Measurements from ENCODE around the gene UGT1A5. TPM values are rescaled to one million over a fixed set of nuclear protein-coding genes. Genes with fewer than 3 reads are reported as not detected.

Gene UGT1A5
- total and polyA plus RNA-seq, 2 of the 4 experiments (the other 2 are of a cell fraction) = not detected

DNA sequence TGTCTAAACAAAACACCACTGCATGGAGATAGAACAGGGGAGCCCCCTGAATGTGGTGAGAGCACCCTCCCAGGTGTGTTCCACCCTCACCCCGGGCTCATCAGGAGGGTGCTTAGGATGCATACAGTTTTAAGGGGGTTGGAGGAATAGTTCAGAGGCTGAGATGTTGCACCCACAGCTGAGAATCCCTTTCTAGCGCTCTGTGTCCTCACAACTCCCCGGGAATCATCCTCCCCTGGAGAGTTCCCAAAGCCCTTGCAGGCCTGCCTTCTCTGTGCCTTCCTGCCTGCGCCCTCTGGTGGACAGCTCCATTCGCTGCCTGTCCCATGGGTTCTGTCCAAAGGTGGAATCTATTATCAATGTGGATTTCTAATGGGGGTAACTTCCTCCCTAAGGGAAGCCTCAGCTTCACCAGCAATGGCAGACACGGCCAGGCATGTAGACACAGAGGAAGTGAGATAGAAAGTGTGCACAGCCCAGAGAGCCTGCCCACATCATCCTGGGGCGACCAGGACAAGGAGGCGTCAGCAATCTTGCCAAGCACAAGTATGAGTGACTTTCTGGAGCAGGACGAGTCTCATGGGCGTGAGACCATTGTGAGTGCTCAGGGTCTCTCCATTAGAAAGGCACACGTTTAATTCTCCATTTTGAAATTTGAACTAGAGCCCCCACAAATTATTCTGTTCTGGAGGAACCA, 1.2 kb upstream of the UGT1A5 start (continued):
- TF ChIP-seq, protein P1, sequence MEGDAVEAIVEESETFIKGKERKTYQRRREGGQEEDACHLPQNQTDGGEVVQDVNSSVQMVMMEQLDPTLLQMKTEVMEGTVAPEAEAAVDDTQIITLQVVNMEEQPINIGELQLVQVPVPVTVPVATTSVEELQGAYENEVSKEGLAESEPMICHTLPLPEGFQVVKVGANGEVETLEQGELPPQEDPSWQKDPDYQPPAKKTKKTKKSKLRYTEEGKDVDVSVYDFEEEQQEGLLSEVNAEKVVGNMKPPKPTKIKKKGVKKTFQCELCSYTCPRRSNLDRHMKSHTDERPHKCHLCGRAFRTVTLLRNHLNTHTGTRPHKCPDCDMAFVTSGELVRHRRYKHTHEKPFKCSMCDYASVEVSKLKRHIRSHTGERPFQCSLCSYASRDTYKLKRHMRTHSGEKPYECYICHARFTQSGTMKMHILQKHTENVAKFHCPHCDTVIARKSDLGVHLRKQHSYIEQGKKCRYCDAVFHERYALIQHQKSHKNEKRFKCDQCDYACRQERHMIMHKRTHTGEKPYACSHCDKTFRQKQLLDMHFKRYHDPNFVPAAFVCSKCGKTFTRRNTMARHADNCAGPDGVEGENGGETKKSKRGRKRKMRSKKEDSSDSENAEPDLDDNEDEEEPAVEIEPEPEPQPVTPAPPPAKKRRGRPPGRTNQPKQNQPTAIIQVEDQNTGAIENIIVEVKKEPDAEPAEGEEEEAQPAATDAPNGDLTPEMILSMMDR (conservative IDR thresholded peaks at IDR 0.05; ENCODE audit: low read depth, low read length) = peak; percentile 86

DNA sequence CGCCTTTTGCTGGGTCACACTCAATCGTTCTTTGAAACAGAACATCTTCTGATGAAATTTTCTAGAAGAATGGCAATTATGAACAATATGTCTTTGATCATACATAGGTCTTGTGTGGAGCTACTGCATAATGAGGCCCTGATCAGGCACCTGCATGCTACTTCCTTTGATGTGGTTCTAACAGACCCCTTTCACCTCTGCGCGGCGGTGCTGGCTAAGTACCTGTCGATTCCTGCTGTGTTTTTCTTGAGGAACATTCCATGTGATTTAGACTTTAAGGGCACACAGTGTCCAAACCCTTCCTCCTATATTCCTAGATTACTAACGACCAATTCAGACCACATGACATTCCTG, 532 bp downstream of the UGT1A5 start:
- 88% methylated on average over 6 of the region's 7 CpGs; no CpG with 5 or more reads in 1 of the 2 experiments for WGBS, 2 experiments (ENCODE audit: extremely low coverage in 2 of 2, insufficient read length in 1 of 2)
- TF ChIP-seq NFE2L2 (IDR thresholded peaks at IDR 0.05; ENCODE audit: low read depth, low read length) (no peak), CHD1 (IDR thresholded peaks at IDR 0.05; ENCODE audit: low read depth, low read length) (no peak), MAFK (IDR thresholded peaks at IDR 0.05; ENCODE audit: low read depth, low read length) (no peak), SMC3 (IDR thresholded peaks at IDR 0.05; ENCODE audit: low read depth, low read length) (no peak), RAD21 (IDR thresholded peaks at IDR 0.05; ENCODE audit: low read length) (no peak), RFX5 (IDR thresholded peaks at IDR 0.05; ENCODE audit: low read depth, low read length) (no peak)
- TF ChIP-seq, protein P2, sequence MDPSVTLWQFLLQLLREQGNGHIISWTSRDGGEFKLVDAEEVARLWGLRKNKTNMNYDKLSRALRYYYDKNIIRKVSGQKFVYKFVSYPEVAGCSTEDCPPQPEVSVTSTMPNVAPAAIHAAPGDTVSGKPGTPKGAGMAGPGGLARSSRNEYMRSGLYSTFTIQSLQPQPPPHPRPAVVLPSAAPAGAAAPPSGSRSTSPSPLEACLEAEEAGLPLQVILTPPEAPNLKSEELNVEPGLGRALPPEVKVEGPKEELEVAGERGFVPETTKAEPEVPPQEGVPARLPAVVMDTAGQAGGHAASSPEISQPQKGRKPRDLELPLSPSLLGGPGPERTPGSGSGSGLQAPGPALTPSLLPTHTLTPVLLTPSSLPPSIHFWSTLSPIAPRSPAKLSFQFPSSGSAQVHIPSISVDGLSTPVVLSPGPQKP (IDR thresholded peaks at IDR 0.05; ENCODE audit: borderline replicate concordance, low read depth, low read length) = no peak
- TF ChIP-seq, protein P3, sequence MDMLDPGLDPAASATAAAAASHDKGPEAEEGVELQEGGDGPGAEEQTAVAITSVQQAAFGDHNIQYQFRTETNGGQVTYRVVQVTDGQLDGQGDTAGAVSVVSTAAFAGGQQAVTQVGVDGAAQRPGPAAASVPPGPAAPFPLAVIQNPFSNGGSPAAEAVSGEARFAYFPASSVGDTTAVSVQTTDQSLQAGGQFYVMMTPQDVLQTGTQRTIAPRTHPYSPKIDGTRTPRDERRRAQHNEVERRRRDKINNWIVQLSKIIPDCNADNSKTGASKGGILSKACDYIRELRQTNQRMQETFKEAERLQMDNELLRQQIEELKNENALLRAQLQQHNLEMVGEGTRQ (IDR thresholded peaks at IDR 0.05; ENCODE audit: low read depth, low read length) = no peak
- H4K91ac ChIP-seq (ENCODE audit: insufficient read depth, low read depth, low read length) = no peak overlapping the region
- no peak overlapping the region for H2BK15ac ChIP-seq (ENCODE audit: low read depth, low read length)
- no peaks in the 10 kb centered on the region for H3K36me3 ChIP-seq (ENCODE audit: control insufficient read depth, insufficient read depth, low read length)
- H3K9ac ChIP-seq (ENCODE audit: low read depth, low read length) = no peak overlapping the region
- no peak overlapping the region for H3K4me3 ChIP-seq (ENCODE audit: insufficient read depth, low read depth, low read length)
- CTCF ChIA-PET = no interaction called here
- no peak overlapping the region for H3K18ac ChIP-seq (ENCODE audit: low read depth, low read length)
- H3K9me1 ChIP-seq (ENCODE audit: insufficient read depth, low read length) = no peaks in the 10 kb centered on the region
- intact Hi-C loops (cut with micrococcal nuclease) = loop anchor here (5.0 kb wide), 3 partner anchors 156 to 1404 kb away; no protein-coding TSS in a partner anchor
- in situ Hi-C loops (cut with MboI; ENCODE audit: low sequenced_read_pairs) = loop anchor here (5.0 kb wide), 1 partner anchor 266 kb away; no protein-coding TSS in a partner anchor
- H3K23ac ChIP-seq (ENCODE audit: low read depth, low read length) = no peak overlapping the region
- no peak overlapping the region for H4K8ac ChIP-seq (ENCODE audit: low read depth in 2 of 2, low read length in 2 of 2)
- H3K79me1 ChIP-seq (ENCODE audit: low read depth in 1 of 2, low read length in 2 of 2) = no peaks in the 10 kb centered on the region
- H2AFZ ChIP-seq (replicated peaks; ENCODE audit: low read length, poor library complexity) = no peak overlapping the region
- H3K9me3 ChIP-seq (ENCODE audit: control insufficient read depth, insufficient read depth, low read length) = no peaks in the 10 kb centered on the region
- ATAC-seq (ENCODE audit: low read depth) (no peak), DNase-seq (no peak)
- H3K4me1 ChIP-seq (ENCODE audit: control insufficient read depth, insufficient read depth, low read length) = peaks cover 2% of the 10 kb centered on the region
- no peak overlapping the region for H3K56ac ChIP-seq (ENCODE audit: extremely low read depth, insufficient read depth, low read length)
- H3K4me2 ChIP-seq (ENCODE audit: low read depth, low read length) = no peak overlapping the region
- BruUV-seq (replicated peaks) = no TSS peak
- no peak overlapping the region for H3K27ac ChIP-seq (ENCODE audit: insufficient read depth, low read length)
- no peak overlapping the region for H2BK5ac ChIP-seq (ENCODE audit: low read depth, low read length, poor library complexity, severe bottlenecking)
- no peak overlapping the region for H2AK9ac ChIP-seq (replicated peaks; ENCODE audit: low read depth, low read length, poor library complexity)
- H2AK5ac ChIP-seq (ENCODE audit: low read depth, low read length) = no peak overlapping the region
- H3K14ac ChIP-seq (replicated peaks; ENCODE audit: low read depth, low read length) = no peak overlapping the region
- no peak overlapping the region for H2BK120ac ChIP-seq (ENCODE audit: low read depth, low read length)
- H3K4ac ChIP-seq (ENCODE audit: low read depth, low read length) = no peak overlapping the region
- H2BK20ac ChIP-seq (ENCODE audit: low read depth, low read length) = no peak overlapping the region
- no peak overlapping the region for H4K5ac ChIP-seq (ENCODE audit: low read depth, low read length)
- dilution Hi-C loops (cut with HindIII; ENCODE audit: low sequenced_read_pairs, unreplicated experiment) = no loop called here
- H4K20me1 ChIP-seq (ENCODE audit: insufficient read depth, low read length) = no peaks in the 10 kb centered on the region
- peaks cover 4% of the 10 kb centered on the region; the same call in 1 of the 2 replicates for H3K27me3 ChIP-seq (ENCODE audit: control insufficient read depth, insufficient read depth, low read length)
- POLR2A ChIA-PET (ENCODE audit: unreplicated experiment) = no interaction called here
